ENCODE data around the gene RHD.
"Not testable (repeated sequence)": the region's sequence is repeated elsewhere in the genome, so short reads cannot be mapped to it uniquely, and the experiment has no call there.

RHD gene

GRCh38 chr1:25360596-25361581 lies 88.6 kb downstream of the RHD start:
- no peak for DNase-seq

- DNase-seq = no peak
These were observed 89.6 kb downstream of the RHD start for GRCh38 chr1:25361901-25362300.

- DNase-seq = not testable (repeated sequence)
These were observed 90.6 kb downstream of the RHD start for GRCh38 chr1:25362634-25363559.

GRCh38 chr1:25369241-25369640 lies 96.9 kb downstream of the RHD start:
- DNase-seq = no peak

- DNase-seq = not testable (repeated sequence)
These were observed 97.5 kb downstream of the RHD start for GRCh38 chr1:25369691-25370271.

- not testable (repeated sequence) for DNase-seq
These were observed 99.4 kb downstream of the RHD start for GRCh38 chr1:25371757-25372156.

GRCh38 chr1:25378367-25378766 lies 106.1 kb downstream of the RHD start:
- DNase-seq = not testable (repeated sequence)
